IPS-NIHi7 (cell line): ENCODE results near the gene FNIP2.

Source experiments
- DNase-seq: peaks from one replicate; pipeline ENCODE4 v3.0.0; 2012; ENCODE audit warnings: mixed read lengths; ENCODE audit errors: extremely low spot score

The FNIP2 gene

DNA sequence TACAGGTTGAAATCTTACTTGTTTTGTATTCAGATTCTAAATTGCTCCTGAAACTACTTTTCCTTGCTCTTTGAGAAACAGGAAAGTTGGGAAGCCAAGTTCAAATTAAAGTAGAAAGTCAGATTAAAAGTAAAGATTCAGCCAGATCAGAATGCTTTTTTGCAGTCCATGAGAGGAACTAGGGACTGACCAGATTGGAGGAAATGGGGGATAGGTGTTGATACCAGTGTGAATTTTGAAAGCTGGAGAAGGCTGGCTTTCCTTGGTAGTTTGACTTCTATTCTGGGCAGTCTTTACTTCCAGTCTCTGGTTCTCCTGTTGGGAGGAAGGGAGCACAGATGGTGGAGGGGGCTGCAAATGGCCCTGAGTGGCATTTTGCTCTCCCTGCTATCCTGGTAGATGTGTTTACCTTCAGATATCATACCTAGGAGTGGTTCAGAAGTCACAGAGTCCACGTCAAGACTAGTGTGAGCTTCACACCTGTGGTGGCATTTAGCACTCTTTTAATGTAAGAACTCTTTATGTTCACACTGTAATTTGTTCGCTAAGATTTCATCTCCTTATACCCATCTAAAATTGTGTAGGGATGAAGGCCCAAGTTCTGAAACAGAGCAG is 68.8 kb downstream of the FNIP2 start:
- DNase-seq = no peak

DNA sequence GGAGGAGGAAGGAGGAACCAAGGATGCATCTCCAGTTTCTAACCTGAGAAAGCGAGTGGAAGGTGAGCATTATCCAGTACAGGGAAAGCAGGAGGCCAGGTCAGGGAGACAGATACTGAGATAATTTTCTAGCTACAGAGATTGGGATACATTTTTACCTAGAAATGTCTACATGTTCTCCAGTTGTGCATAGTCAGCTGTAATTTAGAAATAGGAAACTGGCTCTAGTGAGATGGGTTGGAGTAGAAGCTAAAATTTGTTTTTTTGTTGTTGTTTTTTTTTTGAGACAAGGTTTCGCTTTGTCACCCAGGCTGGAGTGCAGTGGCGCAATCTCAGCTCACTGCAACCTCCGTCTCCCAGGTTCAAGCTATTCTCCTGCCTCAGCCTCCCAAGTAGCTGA is 71.3 kb downstream of the FNIP2 start:
- DNase-seq = no peak

DNA sequence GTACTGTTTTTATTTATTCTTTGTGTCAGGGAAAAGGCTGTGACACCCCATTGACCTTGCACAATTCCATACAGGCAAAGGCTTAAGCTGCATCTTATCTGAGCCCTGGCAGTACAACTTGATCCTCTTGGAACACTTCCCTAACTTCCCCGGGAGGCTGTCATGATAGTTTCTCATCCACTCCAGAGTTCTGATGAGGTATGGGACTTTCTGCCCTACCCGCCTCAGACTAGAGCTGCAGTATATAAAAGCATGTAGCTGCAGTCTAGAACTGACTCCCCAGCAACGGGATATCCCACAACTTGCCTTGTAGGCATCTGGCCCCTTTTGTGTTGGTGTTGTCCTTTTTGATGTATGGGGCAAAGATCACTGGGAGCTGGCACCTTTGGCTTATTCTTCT is 72.7 kb downstream of the FNIP2 start:
- no peak for DNase-seq

DNA sequence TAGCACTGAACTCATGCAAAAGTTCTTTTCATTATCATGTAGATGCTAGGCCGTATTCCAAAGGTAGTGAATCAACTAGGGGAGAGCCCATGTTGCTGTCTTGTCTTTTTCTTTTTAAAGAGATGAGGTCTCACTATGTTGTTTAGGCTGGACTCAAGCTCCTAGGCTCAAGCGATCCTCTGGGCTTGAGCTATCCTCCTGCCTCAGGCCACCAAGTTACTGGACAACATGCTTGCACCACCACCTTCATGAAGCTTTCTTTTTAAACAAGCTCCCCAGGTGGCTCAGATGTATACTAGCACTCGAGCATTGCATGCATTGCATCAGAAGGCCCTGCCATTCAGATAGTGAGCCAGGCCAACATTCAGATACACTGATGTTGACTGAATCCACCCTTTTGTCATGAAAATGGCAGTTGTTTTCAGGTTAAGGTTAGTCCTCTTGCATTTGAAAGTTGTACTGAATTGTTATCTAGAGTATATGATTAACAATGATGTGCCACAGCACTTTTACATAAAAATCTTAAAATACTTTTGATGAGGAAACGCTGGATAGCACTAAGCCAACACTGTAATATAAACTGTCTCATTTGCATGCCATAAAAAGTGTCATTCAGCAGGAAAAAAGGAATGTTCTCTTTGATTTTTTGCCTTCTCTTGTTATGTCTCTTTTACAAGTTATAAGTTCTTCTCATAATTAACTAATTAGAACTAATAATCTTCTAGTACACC is 76.7 kb downstream of the FNIP2 start:
- peak; percentile 43 for DNase-seq

DNA sequence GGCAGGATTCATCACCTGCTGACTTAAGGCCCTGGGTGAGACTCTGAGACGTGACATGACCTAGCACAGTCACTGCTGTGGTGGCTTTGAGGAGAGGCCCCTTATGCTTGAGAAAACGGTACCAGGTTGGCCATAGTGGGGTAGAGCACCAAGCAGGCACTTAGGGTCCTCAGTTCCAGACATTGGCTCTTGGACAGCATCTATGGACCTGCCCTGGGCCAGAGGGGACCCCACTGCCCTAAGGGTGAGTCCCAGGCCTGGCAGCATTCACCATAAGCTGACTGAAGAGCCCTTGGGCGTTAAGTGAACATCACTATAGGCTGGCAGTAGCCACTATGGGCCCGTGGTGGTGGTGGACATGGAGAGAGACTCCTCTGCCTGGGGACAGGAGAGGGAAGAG is 78.7 kb downstream of the FNIP2 start:
- DNase-seq = no peak

DNA sequence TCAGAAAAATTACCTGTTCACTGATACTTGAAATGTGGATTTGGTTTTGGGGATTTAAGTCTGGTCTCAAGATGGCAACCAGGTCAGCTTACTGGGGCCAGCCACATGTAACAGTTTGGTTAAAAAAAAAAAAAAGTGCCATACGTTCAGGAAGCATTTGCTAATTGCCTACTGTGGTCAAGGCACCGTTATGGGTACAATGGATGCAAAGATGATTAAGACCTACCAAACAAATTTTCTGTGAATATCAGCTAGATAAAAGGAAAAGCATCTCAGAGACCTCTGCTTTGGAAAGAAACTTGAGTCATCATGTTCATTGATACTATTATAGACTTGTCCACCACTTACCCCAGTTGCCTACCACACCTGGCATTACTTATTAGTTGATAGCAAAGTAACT is 80.9 kb downstream of the FNIP2 start:
- no peak for DNase-seq

DNA sequence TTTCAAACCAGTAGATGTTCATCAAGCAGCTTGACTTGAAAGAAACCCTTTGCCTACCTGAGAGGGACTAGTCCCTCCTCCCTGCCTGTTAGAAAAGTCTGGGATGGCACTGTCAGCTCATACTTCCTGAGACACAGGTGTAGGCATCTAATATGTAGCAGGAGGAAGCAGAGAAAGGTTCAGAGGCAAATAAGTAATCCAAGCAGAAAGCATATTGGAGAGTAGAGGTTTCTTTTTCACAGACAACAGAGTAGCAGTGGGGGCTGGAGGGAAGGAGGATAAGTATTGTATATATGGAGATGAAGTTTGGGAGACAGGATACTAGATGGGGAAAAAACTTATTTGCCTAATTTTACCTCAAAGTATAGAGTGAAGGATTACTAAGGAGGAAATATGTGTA is 81.5 kb downstream of the FNIP2 start:
- DNase-seq = no peak

DNA sequence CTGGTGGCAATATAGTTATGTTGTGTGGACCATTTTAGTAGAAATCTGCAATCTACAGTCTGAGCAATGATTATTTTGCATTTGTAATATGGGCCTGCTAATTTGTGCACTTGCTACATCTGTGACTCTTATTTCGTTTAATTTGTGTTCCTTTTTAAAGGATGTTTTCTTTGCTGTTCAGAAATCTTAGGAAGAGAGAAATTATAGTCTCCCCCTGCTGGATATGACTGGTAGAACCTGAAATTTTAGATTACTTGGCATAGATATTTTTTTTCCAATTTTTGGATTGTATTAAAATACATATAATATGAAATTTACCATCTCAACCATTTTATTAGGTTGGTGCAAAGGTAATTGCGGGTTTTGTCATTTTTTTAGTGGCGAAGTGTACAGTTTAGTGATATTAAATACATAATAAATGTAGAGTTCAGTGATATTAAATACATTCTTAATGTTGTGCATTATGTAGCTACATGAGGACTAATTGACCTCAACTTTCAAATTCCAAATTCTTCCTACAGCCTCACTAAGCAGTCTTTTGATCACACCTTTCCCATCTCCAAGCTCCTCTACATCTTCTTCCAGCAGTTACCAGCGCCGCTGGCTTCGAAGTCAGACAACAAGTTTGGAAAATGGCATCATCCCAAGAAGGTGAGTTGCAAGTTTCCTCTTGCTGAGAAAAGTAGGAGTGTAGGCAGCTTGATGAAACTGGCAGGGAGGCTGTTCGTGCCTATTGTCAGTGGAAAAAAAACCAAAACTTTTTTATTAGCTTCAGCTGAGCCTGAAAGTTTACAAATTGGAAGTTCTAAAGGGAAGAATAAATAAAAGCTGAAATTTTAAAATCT is 82.2 kb downstream of the FNIP2 start:
- no peak for DNase-seq

DNA sequence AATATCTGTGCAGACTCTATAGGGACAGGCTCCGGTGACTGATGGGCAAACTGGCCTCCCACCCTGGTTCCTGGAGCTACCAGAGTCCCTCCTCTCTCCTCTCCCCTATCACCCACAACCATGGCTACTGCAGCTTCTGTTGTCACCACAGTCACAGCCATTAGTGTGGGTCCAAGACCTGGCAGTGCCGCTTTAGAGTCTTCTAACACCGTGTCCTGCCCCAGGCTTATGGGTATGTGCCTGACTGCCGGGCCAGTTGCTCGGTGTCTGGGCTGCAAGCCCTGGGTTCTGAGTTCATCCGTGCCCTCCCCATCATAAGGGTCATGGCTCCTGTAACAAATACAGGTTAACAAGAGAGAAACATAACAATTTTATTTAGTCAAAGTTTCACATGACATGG is 85.4 kb downstream of the FNIP2 start:
- no peak for DNase-seq

DNA sequence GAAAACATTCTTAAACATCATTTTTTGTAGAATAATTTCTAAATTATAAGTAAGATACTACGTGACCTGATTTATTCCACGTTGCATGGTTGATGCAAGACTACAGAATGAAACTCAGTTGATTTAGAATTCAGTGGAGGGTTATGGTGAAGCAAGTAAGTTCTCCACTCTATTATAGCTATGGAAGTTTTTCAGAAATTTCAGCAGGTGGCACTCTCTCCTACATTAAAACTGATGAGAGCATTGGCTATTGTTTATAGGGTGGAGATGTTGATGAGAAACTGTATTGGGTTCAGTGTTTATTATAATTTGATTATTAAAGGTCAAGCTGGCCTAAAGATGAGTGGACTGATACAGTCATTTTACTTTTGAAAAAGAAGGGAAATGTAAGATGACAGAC is 88.0 kb downstream of the FNIP2 start:
- DNase-seq = peak; percentile 34

DNA sequence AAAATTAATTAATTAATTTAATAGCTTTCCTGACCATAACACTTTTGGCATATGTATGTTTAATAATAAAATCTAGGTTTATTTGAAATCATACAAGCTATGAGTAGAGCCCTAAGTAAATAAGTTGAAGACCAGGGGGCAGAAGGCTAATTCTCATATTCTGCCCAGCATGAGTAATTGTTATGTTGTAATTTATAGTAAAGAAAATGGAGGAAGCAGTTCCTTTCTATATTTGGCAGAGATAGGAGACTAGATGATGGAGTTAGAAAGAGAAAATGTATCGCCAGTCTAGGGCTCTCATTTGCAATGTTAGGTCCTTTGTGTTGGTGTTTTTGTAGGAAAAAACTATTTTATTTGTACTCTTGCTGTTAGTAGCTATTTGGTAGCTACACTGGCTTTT is 89.1 kb downstream of the FNIP2 start:
- no peak for DNase-seq

DNA sequence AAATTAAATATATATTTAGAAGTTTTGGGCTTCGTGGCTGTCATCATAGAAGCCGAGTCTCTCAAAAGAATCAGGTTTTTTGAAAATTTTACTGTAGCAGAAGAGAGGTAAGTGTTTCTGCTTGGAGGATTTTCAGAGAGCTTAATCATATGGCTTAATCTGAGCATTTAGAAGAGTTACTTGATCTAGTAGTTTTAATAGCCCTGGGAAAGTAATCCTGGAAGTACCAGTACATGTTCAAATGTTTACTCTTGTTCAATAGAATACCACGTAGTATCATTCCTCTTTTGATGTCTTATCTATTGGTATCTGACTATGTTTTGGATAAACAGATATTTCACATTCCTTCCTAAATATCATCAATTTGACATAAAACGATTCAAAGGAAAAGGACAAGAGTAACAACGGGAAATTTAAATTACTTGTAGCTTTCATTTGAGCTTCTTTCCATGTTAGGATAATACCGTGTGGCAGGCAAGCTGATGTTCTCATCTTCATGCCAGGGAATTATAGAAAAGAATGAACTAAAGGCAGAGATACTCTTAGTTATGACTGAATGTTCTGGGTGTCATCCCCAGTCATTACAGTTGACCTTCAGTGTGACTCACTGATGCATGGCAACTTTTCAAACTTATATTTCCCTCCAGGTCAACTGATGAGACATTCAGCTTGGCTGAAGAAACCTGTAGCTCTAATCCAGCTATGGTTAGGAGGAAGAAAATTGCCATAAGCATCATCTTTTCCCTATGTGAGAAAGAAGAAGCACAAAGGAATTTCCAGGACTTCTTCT is 89.8 kb downstream of the FNIP2 start:
- DNase-seq = no peak

DNA sequence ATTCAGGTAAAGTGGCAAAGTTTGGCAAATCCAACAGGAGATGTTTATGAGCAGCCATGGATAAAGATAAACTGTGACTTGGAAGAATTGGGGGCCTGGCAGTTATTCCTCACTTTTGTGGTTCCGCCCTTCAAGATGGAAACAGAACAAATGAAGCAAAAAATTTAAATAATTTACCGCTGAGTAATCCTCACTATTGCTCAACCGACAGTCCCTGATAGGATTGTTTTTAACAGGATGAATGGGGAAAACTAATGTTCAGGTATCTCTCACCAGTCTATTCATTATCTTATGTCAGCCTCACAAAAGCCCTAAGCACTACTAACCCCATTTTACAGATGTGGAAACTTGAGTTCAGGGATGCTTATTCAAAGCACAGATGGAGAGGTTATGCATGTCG is 90.8 kb downstream of the FNIP2 start:
- no peak for DNase-seq

DNA sequence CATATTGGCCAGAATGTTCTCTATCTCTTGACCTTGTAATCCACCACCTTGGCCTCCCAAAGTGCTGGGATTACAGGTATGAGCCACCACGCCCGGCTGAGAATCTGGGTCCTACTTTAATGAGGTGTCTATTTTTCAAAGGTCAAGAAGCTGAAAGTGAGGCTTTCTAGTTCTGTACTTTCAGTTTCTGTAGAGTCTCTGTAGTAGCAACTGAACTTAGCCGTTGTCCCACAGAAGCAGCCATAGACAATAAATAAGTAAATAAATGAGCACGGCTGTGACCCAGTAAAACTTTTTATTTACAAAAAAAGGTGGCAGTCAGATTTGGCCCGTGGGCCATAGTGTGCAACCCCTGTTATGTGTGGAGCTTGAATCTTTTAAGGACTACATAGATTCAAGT is 92.0 kb downstream of the FNIP2 start:
- no peak for DNase-seq

DNA sequence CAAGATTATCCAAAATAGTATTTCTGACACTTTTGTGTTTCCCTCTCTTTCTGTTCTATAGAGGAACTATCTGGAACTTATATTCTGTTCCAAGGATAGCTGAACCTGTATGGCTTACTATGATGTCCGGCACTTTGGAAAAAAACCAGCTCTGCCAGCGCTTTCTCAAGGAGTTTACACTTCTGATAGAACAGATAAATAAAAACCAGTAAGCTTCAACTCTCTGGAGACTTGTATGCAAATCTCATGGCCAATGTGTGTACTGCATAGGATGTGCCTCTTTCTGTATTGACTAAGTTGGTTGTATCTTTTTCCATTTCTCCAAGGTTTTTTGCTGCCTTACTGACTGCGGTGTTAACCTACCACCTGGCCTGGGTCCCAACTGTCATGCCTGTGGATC is 92.5 kb downstream of the FNIP2 start:
- DNase-seq = no peak

DNA sequence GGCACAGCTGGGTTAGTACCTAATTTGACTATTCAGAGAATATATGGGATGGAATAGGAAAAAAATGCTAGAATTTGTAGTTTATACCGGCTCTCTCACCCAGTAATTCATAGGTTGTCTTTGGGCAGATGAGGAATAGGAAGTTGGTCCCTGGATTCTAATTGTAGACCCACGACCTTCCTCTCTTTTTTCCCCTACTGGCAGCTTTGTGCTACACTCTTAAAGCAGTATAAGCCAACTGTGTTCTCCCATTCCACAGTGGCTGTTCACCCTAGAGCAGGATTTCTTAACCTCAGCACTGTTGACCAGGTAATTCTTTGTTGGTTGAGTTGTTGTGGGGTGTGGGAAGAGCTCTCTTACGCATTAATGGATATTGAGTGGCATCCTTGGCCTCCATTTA is 92.9 kb downstream of the FNIP2 start:
- peak; percentile 28 for DNase-seq

DNA sequence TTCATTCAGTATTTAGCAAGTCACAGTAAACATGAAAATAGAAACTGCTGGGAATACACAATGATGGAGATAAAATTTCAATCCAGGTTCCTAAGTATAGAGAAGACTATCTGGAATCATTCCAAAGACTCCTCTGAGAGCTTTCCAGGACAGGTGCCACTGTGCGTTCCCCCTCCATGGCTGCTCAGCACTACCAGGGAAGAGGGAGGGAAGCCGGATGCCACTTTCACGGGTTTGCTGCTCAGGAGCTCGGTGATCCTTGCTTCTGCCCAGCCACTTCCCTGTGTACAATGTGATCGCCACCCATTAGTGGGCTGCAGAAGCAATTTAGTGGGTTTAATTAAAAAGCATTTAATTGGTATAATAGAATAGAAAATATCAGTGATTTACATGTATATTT is 94.5 kb downstream of the FNIP2 start:
- DNase-seq = no peak

DNA sequence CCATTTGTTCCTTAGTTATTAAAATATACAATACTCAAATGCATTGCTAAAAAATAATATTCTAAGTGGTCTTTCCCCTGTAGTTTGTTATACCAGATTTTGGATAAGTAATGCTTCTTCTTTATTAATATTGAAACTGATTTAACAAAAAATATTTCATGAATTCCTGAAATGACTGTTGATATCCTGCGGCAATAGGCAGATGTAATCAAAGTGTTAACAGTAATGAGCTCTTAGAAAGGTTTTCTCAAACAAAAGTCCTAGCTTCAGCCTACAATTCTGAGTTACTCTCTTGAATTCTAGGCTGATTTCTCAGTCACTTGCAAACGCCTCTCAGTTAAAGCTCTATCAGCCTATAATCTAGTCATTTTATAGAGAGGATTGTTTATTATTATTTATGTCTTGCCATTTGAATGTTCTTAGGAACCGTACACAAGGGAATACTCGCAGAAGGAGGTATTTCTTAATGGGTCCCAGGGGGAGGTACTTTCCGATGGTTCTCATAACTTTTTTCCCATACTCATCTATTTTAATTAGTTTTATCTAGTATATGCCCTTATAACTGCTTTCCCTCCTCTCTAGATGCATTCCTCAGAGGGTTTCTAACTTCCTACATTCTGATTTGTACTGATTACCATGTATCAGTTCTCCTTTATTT is 96.8 kb downstream of the FNIP2 start:
- no peak for DNase-seq

DNA sequence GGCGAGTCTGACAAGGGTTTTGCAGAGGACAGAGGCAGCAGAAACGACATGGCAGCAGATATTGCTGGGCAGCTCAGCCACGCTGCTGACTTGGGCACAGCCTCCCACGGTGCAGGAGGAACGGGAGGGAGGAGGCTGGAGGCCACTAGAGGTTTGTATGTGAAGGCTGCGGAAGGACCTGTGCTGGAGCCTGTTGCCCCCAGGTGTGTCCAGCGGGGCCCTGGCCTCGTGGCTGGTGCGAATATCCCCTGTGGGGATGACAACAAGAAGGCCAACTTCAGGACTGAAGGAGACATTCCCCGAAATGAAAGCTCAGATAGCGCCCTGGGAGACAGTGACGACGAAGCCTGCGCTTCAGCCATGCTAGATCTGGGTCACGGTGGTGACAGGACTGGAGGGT is 100.2 kb downstream of the FNIP2 start:
- no peak for DNase-seq

DNA sequence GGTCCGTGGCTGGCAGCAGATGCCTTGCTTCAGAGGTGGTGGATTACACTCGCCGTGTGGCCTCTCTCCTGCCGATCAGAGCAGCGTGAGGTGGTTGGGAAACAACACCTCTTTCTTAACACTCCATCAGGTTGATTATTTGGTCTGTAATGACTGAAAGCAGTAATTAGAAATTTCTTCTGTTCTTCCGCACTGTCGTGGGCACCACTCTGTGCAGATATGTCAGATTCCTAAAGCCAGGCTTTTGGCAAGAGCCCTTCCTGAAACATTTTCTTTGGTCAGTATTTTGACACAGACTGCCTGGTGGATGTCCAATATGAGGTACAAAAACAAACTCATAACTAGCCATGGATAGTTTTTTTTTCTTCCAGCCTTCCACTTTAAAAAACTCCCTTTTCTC is 100.9 kb downstream of the FNIP2 start:
- no peak for DNase-seq

DNA sequence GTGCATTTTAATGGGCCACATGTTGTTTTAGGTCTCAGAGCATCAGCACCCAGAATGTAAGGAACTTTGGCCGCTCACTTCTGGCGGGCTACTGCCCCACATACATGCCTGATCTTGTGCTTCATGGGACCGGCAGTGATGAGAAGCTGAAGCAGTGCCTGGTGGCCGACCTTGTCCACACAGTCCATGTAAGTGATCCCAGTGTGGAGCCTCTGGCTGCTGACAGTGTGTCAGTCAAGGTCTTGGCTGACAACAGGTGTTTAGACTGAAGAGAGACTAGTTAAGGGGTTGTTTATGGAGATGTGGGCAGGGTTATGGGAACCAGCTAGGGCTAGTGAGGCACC is 101.4 kb downstream of the FNIP2 start:
- DNase-seq = no peak
